ENCODE measurements around the gene CHRNG. TPM values are rescaled to one million over a fixed set of nuclear protein-coding genes. Genes with fewer than 3 reads are reported as not detected.

Gene CHRNG
- total and polyA plus RNA-seq, 2 experiments from 2014 or later, result not detected

GRCh38 chr2:232537499-232537898 is 2.0 kb upstream of the CHRNG start:
- Histone ChIP-seq H3K27ac (ENCODE audit: low read depth) (no peak overlapping the region), H3K4me3 (no peak overlapping the region), H3K4me1 (ENCODE audit: insufficient read depth) (peaks cover 4% of the 10 kb centered on the region; the same call in 1 of the 2 replicates), H3K36me3 (ENCODE audit: insufficient read depth) (no peaks in the 10 kb centered on the region), H3K9me2 (ENCODE audit: insufficient read depth) (no peaks in the 10 kb centered on the region), H3K27me3 (ENCODE audit: insufficient read depth) (no peaks in the 10 kb centered on the region), H4K20me1 (replicated peaks; ENCODE audit: insufficient read depth) (no peaks in the 10 kb centered on the region), H2AFZ (no peak overlapping the region), H3K79me2 (replicated peaks; ENCODE audit: insufficient read depth) (no peaks in the 10 kb centered on the region), H3K4me2 (no peak overlapping the region), H3F3A (replicated peaks; ENCODE audit: low read depth) (no peaks in the 10 kb centered on the region)
- Mint-ChIP-seq H3K36me3 (ENCODE audit: low read depth) (peaks cover 4% of the 10 kb centered on the region; the same call in 2 of the 3 replicates), H3K9me3 (peaks cover 8% of the 10 kb centered on the region; the same call in 2 of the 3 replicates), H3K4me1 (peaks cover 29% of the 10 kb centered on the region), H3K27me3 (ENCODE audit: insufficient read depth, low read depth, poor library complexity) (peaks cover 11% of the 10 kb centered on the region), H3K4me3 (no peak overlapping the region), H3K27ac (no peak overlapping the region)
- DNase-seq (ENCODE audit: low spot score) (no peak), ATAC-seq (no peak)
- TF ChIP-seq CREB1 (CRISPR knock-in tag; IDR thresholded peaks at IDR 0.05; ENCODE audit: low read depth) (no peak), ZNF462 (CRISPR knock-in tag; IDR thresholded peaks at IDR 0.05) (no peak), POLR2AphosphoS5 (IDR thresholded peaks at IDR 0.05; ENCODE audit: low read depth) (no peak), ZNF114 (CRISPR knock-in tag; IDR thresholded peaks at IDR 0.05) (no peak), STAT1 (IDR thresholded peaks at IDR 0.05; ENCODE audit: unreplicated experiment) (no peak), REST (IDR thresholded peaks at IDR 0.05; ENCODE audit: unreplicated experiment) (no peak), EZH2 (IDR thresholded peaks at IDR 0.05; ENCODE audit: low read depth, unreplicated experiment) (no peak), ZNF331 (CRISPR knock-in tag; IDR thresholded peaks at IDR 0.05; ENCODE audit: low read depth) (no peak), CTCF (conservative IDR thresholded peaks at IDR 0.05; ENCODE audit: low read depth in 2 of 2) (no peak)
